ENCODE results near the gene IER5. TPM values are rescaled to one million over a fixed set of nuclear protein-coding genes. Genes with fewer than 3 reads are reported as not detected.

IER5 gene
- total RNA-seq, 2 experiments from 2014 or later, result 37.2 to 38.0 TPM

DNA sequence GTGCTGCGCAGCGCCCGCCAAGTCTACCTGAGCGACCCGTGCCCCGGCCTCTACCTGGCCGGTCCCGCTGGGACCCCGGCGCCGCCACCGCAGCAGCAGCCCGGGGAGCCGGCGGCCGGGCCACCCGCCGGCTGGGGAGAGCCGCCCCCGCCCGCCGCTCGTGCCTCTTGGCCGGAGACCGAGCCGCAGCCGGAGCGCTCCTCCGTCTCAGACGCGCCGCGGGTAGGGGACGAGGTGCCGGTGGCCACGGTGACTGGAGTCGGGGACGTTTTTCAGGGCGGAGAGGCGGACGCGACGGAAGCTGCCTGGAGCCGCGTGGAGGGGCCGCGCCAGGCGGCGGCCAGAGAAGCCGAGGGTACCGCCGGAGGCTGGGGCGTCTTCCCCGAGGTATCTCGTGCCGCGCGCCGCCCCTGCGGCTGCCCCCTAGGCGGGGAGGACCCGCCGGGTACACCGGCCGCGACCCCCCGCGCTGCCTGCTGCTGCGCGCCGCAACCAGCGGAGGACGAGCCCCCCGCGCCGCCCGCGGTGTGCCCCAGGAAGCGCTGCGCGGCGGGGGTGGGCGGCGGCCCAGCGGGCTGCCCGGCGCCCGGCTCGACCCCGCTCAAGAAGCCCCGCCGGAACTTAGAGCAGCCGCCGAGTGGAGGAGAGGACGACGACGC, 646 bp downstream of the IER5 start:
- DNase-seq, result peak; percentile 50
- Mint-ChIP-seq H3K27me3 (ENCODE audit: low read depth) (peaks cover 3% of the 10 kb centered on the region), H3K4me1 (ENCODE audit: low read depth) (peaks cover 49% of the 10 kb centered on the region), H3K9me3 (ENCODE audit: insufficient read depth) (no peaks in the 10 kb centered on the region), H3K36me3 (ENCODE audit: low read depth) (peaks cover 42% of the 10 kb centered on the region), H3K4me3 (peak overlapping the region; percentile 97), H3K27ac (peak overlapping the region; percentile 97)
- POLR2A ChIA-PET, result interaction anchor here (0.6 to 4.6 kb wide), 26 partner anchors 9 to 1881 kb away, joined by 3 to 200 read pairs (median 5); partner anchors contain the start of genes MR1 and STX6
- CTCF ChIA-PET, result interaction anchor here (0.9 to 19.0 kb wide), 8 partner anchors 10 to 207 kb away, joined by 3 to 395 read pairs (median 8); no protein-coding TSS in a partner anchor
- peak; percentile 13 for ATAC-seq

DNA sequence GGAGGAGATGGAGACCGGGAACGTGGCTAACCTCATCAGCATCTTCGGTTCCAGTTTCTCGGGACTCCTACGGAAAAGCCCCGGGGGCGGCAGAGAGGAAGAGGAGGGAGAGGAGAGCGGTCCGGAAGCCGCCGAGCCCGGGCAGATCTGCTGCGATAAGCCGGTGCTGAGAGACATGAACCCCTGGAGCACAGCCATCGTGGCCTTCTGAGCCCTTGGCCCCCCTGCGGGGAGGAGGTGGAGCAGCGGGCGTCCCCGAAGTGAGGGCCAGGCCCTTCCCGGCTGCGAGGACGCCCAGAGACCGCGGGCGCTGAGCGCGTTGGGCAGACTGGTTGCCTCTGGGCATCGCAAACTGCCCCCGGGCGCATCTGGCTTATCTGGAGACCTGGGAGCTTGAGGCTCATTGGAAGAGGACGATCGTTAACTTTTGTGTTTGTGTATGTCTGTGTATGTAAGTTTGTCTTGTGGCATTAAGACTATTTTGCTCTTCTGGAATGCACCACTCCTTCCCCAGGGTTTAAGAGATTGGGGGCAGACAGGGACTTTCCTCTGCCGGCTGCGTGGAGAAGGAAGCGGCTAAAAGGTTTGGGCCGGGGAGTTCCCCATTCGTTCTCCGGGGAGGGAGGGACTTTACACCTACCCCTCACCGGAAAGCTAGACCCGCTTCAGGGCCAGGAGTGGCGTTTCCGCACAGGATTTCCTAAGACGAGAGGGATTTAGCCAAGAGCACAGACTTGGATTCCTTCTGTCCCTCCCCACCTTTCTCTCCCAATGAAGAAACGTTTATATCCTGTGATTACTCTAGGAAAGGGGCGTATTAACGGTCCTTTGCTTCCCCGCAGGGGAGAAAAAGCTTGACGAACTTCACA, 1.4 kb downstream of the IER5 start:
- peak overlapping the region; percentile 92 for H3K27ac Mint-ChIP-seq
- H3K4me1 Mint-ChIP-seq (ENCODE audit: low read depth), result peaks cover 42% of the 10 kb centered on the region
- H3K36me3 Mint-ChIP-seq (ENCODE audit: low read depth), result peaks cover 50% of the 10 kb centered on the region
- ATAC-seq, result peak; percentile 45
- H3K4me3 Mint-ChIP-seq, result peak overlapping the region; percentile 96
- peak; percentile 76 for DNase-seq
- POLR2A ChIA-PET, result interaction anchor here (0.6 to 4.6 kb wide), 29 partner anchors 9 to 587 kb away, joined by 3 to 200 read pairs (median 6); partner anchors contain the start of genes MR1 and STX6
- no peaks in the 10 kb centered on the region for H3K9me3 Mint-ChIP-seq (ENCODE audit: insufficient read depth)
- CTCF ChIA-PET, result interaction anchor here (1.1 to 19.0 kb wide), 16 partner anchors 9 to 208 kb away, joined by 3 to 395 read pairs (median 6); no protein-coding TSS in a partner anchor
- peaks cover 3% of the 10 kb centered on the region for H3K27me3 Mint-ChIP-seq (ENCODE audit: low read depth)

DNA sequence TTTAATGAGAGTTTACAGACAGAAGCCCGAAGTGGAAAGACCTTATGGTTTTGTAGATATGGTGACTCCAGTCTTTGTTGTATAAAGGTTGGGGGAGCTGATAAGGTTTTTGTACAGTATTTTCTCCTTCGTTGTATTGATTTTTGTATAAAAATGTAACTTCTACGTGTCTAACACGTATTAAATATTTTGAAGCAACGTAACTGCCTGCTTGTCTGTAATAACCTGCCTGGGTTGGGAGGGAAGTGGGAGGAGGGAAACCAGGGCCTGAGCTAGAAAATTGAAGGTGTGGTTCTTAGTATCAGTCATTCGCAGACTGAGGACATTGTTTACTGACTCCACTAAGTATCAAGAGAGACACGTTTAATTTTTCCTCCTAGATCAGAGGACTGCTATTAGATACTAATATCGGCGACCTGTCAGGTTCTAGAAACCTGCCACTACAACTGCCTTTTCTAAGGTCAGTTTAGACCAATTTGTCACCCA, 2.2 kb downstream of the IER5 start:
- Mint-ChIP-seq H3K27ac (peak overlapping the region; percentile 92), H3K4me1 (ENCODE audit: low read depth) (peaks cover 44% of the 10 kb centered on the region), H3K4me3 (peak overlapping the region; percentile 96), H3K27me3 (ENCODE audit: low read depth) (no peaks in the 10 kb centered on the region), H3K9me3 (ENCODE audit: insufficient read depth) (no peaks in the 10 kb centered on the region), H3K36me3 (ENCODE audit: low read depth) (peaks cover 56% of the 10 kb centered on the region)
- ChIA-PET POLR2A (interaction anchor here (0.6 to 4.6 kb wide), 21 partner anchors 10 to 77 kb away, joined by 3 to 200 read pairs (median 7); partner anchors contain the start of genes MR1 and STX6), CTCF (interaction anchor here (0.6 to 19.0 kb wide), 17 partner anchors 8 to 209 kb away, joined by 3 to 395 read pairs (median 6); no protein-coding TSS in a partner anchor)
- ATAC-seq (no peak), DNase-seq (peak; percentile 56)

DNA sequence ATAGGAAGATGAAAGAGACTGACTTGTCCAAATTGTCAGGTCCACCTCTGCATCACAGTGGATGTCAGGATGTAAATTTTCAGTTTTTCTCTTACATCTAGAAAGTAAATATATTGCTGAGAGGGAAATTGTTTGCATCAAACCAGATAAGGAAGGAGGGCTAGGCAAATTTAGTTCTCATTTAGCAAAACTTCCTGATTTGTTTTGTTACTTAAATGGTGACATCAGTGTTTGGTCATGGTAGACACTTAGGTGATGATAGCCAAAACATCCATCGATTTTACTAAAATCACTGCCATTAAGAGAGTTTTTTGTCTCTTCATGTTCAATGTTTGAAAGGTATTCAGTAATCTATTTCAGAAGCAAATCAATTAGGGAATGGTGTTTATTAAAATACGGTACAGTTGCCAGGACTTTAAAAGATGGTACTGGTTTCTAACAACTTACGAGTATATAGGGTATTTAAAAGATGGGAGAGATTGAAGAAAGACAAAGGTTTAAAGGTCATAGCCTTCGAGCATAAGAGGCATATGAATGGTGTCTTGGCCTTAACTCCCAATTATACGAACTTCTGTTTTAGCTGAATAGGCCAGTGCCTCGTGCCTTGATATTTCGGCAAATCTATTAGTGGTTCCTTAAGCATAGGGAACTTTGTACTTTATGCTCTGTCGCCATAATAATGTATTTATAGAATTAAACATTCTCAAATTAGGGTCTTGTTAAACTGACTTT, 3.0 kb downstream of the IER5 start:
- ATAC-seq, result no peak
- no peak for DNase-seq
- H3K27me3 Mint-ChIP-seq (ENCODE audit: low read depth), result no peaks in the 10 kb centered on the region
- H3K36me3 Mint-ChIP-seq (ENCODE audit: low read depth), result peaks cover 62% of the 10 kb centered on the region
- POLR2A ChIA-PET, result interaction anchor here (0.7 to 4.6 kb wide), 18 partner anchors 11 to 76 kb away, joined by 3 to 200 read pairs (median 8); partner anchors contain the start of genes MR1 and STX6
- peak overlapping the region; percentile 96 for H3K4me3 Mint-ChIP-seq
- peaks cover 50% of the 10 kb centered on the region for H3K4me1 Mint-ChIP-seq (ENCODE audit: low read depth)
- H3K9me3 Mint-ChIP-seq (ENCODE audit: insufficient read depth), result no peaks in the 10 kb centered on the region
- H3K27ac Mint-ChIP-seq, result no peak overlapping the region
- CTCF ChIA-PET, result interaction anchor here (0.6 to 19.0 kb wide), 14 partner anchors 7 to 210 kb away, joined by 3 to 395 read pairs (median 7); partner anchors contain the start of gene MR1

DNA sequence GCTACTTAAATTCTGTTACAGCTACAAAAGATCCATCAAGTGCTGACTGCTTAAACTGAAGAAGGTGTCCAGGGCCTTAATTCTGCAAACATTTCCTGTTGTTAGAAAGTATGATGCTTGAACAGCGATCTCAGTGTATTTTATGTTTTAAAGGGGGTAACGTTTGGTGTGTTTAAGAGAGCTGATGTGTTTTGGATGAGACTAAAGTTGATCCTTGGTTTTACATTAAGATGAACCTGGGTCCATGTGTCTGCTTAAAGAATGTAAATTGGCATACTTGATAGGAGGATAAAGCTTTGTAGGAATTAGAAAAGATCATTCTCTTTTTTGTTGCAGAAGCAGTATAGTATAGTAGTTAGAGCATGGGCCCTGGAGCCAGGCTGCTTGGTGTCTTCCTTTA, 3.6 kb downstream of the IER5 start:
- H3K36me3 Mint-ChIP-seq (ENCODE audit: low read depth), result peaks cover 62% of the 10 kb centered on the region
- peak overlapping the region; percentile 96 for H3K4me3 Mint-ChIP-seq
- no peaks in the 10 kb centered on the region for H3K27me3 Mint-ChIP-seq (ENCODE audit: low read depth)
- ChIA-PET CTCF (interaction anchor here (0.8 to 19.0 kb wide), 7 partner anchors 8 to 210 kb away, joined by 3 to 395 read pairs (median 11); partner anchors contain the start of gene MR1), POLR2A (interaction anchor here (0.7 to 4.1 kb wide), 6 partner anchors 13 to 70 kb away, joined by 3 to 36 read pairs (median 3); partner anchors contain the start of gene STX6)
- H3K9me3 Mint-ChIP-seq (ENCODE audit: insufficient read depth), result no peaks in the 10 kb centered on the region
- peaks cover 53% of the 10 kb centered on the region for H3K4me1 Mint-ChIP-seq (ENCODE audit: low read depth)
- peak overlapping the region; percentile 19 for H3K27ac Mint-ChIP-seq
- DNase-seq (no peak), ATAC-seq (no peak)

DNA sequence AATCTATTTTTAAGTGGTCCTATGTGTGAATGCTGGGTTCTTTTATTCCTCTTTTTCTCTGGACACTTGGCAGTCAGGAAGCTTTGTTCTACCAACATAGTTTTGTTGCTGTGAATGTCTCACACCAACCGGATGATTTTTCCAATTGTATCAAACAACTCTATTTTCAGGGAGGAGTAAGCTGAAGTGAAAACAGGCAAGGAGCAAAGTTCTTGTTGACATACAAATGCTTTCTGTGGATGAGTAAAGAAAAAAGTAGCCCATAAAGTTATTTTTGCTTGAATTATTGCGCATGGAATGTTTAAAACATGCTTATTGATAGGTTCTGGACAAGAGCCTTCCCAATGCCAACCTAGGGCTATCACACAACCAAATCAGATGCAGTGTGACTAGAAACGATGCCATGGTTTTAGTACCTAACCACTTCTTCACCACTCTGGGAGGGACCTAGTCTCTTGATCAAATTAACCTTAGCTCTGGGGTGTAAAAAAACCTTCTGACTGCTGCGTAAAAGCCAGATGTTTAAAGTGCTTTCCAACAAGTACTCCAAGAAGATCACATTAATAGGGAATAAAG, 4.5 kb downstream of the IER5 start:
- Mint-ChIP-seq H3K9me3 (ENCODE audit: insufficient read depth) (no peaks in the 10 kb centered on the region), H3K27me3 (ENCODE audit: low read depth) (no peaks in the 10 kb centered on the region), H3K4me3 (peak overlapping the region; percentile 20), H3K36me3 (ENCODE audit: low read depth) (peaks cover 62% of the 10 kb centered on the region), H3K27ac (no peak overlapping the region), H3K4me1 (ENCODE audit: low read depth) (peaks cover 53% of the 10 kb centered on the region)
- DNase-seq, result no peak
- POLR2A ChIA-PET, result interaction anchor here (0.9 to 1.2 kb wide), 3 partner anchors 42 to 50 kb away, joined by 3 read pairs; no protein-coding TSS in a partner anchor
- no peak for ATAC-seq
- CTCF ChIA-PET, result interaction anchor here (0.7 to 19.0 kb wide), 4 partner anchors 11 to 57 kb away, joined by 3 to 395 read pairs (median 26); no protein-coding TSS in a partner anchor

DNA sequence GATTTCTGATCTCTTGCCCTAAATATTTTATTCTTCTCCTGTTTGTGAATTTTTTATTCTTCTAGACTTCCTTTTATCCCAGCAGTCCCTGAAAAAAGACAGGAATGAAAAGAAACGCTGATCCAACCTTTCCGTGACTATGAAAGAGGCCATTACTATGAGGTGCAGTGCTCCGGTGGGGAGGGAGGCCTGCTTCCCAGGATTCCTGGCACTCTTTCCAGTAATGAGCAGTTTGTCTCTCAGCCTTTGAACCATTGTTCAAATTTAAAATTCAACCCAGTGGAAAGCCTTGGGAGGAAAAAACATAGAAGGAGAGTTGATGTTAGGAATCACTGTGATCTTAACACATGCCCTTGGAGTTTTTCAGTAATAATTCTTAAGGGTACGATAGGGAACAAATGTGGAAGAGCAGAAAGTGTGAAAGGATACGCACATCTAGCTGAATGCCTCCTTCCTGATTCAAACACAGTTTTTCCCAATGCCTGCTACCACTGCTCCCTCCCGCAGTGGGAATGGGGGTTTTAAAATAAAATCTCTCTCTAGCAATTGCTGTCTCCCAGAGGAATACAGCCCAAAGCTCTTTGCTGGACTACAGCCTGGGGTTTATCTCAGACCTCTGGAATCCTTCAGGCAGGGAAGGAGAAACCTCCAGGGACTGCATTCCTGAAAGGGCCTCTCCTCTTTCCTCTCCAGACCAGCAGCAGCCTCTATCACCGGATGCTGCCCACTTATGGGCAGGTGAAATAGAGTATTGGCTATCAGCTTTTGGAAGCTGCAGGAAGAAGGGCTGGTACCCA, 6.1 kb downstream of the IER5 start:
- ChIA-PET CTCF (interaction anchor here (1.1 to 19.0 kb wide), 2 partner anchors 10 to 46 kb away, joined by 6 to 395 read pairs; no protein-coding TSS in a partner anchor), POLR2A (no interaction called here)
- DNase-seq, result no peak
- Mint-ChIP-seq H3K27me3 (ENCODE audit: low read depth) (no peaks in the 10 kb centered on the region), H3K4me1 (ENCODE audit: low read depth) (peaks cover 65% of the 10 kb centered on the region), H3K36me3 (ENCODE audit: low read depth) (peaks cover 56% of the 10 kb centered on the region), H3K27ac (no peak overlapping the region), H3K9me3 (ENCODE audit: insufficient read depth) (no peaks in the 10 kb centered on the region), H3K4me3 (no peak overlapping the region)
- ATAC-seq, result no peak

DNA sequence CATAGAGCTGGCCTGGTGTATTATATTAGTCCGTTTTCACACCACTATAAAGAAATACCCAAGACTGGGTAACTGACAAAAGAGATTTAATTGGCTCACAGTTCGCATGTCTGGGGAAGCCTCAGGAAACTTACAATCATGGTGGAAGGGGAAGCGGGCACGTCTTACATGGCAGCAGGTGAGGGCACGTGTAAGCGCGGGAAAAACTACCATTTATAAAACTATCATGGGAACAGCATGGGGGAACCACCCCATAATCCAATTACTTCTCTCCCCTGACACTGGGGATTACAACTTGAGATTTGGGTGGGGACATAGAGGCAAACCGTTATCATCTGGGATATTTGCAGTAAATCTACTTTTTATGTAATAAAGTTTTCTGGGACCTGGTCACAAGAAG, 6.8 kb downstream of the IER5 start:
- Mint-ChIP-seq H3K27ac (no peak overlapping the region), H3K27me3 (ENCODE audit: low read depth) (no peaks in the 10 kb centered on the region), H3K4me1 (ENCODE audit: low read depth) (peaks cover 71% of the 10 kb centered on the region), H3K36me3 (ENCODE audit: low read depth) (peaks cover 50% of the 10 kb centered on the region), H3K9me3 (ENCODE audit: insufficient read depth) (no peaks in the 10 kb centered on the region), H3K4me3 (no peak overlapping the region)
- no peak for ATAC-seq
- DNase-seq, result no peak
- ChIA-PET CTCF (interaction anchor here (1.1 to 19.0 kb wide), 2 partner anchors 9 to 45 kb away, joined by 6 to 395 read pairs; no protein-coding TSS in a partner anchor), POLR2A (interaction anchor here (0.8 kb wide), 1 partner anchor 9 kb away, joined by 4 read pairs; no protein-coding TSS in a partner anchor)

DNA sequence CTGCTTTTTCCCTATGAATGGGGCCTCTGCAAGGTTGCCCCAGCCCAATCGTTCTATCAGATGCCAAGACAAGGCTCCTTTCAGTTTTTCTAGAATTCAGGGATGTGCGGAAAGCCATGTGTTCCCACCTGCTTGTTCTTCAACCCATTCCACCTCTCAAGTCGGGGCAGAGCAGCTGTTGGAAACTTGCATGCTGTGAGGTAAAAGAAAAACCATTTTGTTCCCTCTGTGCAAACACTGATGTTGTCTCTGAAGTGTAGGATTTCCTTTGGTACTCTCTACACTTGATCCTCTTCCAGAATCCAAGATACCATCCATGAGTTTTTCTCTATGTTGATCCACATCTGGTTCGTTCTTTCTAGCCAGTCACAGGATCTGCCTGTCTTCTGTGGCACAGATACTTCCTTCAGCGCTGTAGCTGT, 7.3 kb downstream of the IER5 start:
- Mint-ChIP-seq H3K27ac (no peak overlapping the region), H3K4me3 (no peak overlapping the region), H3K4me1 (ENCODE audit: low read depth) (peaks cover 74% of the 10 kb centered on the region), H3K36me3 (ENCODE audit: low read depth) (peaks cover 45% of the 10 kb centered on the region), H3K27me3 (ENCODE audit: low read depth) (no peaks in the 10 kb centered on the region), H3K9me3 (ENCODE audit: insufficient read depth) (no peaks in the 10 kb centered on the region)
- CTCF ChIA-PET, result interaction anchor here (1.1 to 19.0 kb wide), 2 partner anchors 9 to 44 kb away, joined by 6 to 395 read pairs; no protein-coding TSS in a partner anchor
- no peak for DNase-seq
- ATAC-seq, result no peak
- POLR2A ChIA-PET, result interaction anchor here (0.8 kb wide), 2 partner anchors 8 to 10 kb away, joined by 3 to 4 read pairs; no protein-coding TSS in a partner anchor

Measured in activated CD8-positive, alpha-beta T cell treated with anti-CD3 and anti-CD28 coated beads, Interleukin-2, amount 10 ng/mL, durations not matched to agents 7 days and 5 days (primary cell).